ENCODE measurements around the gene PCDH9.

Gene PCDH9

DNA sequence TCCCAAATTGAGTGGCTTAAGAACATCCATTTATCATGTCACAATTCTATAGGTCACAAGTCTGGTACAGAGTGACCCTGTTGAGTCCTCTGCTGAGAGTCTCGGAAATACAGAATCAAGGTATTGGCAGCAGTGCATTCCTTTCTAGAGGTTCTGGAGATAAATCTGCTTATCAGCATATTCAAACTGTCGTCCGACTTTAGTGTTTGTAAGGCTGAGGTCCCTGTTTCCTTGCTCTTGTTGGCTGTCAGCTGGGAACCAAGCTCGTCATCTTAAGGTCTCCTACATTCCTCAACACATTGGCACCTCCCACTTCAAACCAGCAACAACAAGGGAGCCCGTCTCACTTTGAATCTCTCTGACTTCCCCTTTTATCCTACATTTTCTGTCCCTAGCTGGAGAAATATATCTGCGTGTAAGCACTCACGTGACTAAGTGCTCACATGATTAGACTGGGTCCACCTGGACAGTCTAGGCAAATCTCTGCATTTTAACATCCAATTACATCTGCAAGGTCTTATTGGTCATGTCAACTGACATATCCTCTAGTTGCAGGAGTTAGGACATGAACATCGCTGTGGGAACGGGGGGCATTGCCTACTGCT lies 886.8 kb downstream of the PCDH9 start:
- TF ChIP-seq, protein P1, sequence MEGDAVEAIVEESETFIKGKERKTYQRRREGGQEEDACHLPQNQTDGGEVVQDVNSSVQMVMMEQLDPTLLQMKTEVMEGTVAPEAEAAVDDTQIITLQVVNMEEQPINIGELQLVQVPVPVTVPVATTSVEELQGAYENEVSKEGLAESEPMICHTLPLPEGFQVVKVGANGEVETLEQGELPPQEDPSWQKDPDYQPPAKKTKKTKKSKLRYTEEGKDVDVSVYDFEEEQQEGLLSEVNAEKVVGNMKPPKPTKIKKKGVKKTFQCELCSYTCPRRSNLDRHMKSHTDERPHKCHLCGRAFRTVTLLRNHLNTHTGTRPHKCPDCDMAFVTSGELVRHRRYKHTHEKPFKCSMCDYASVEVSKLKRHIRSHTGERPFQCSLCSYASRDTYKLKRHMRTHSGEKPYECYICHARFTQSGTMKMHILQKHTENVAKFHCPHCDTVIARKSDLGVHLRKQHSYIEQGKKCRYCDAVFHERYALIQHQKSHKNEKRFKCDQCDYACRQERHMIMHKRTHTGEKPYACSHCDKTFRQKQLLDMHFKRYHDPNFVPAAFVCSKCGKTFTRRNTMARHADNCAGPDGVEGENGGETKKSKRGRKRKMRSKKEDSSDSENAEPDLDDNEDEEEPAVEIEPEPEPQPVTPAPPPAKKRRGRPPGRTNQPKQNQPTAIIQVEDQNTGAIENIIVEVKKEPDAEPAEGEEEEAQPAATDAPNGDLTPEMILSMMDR (IDR thresholded peaks at IDR 0.05), result no peak

DNA sequence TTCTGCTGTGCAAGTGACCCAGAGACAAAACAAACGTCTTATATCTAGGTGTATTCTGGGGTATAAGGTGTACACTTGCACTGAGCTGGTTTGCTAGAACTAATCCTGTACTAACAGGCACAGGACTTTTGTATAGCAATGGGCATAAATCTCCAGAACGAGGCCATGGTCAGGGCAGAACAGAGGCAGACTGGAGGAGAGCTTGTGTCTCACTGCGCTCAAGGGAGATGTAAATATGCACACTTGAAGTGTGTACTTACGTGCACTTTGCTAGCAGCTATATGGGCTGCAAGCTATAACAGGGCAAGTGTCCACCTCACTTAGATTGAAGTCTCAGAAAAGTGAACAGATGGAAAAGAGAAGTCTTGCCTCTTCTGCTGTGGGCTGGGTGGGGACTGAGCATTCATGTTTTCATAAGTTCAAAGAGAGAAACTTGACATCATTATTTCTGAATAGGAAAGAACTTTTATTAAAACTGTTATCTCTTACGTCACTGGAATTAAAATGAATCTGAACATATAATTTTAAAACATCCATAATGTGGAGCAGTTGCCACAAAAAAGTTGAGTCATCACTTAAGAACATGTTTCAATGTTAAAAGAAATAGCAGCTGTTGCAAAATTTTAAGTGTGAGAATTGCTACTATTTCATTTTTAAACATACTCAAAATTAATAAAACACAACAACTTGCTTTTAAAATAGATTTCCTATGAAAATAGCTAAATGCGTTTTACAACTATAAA lies 888.3 kb downstream of the PCDH9 start:
- TF ChIP-seq, protein P1 (IDR thresholded peaks at IDR 0.05), result no peak

DNA sequence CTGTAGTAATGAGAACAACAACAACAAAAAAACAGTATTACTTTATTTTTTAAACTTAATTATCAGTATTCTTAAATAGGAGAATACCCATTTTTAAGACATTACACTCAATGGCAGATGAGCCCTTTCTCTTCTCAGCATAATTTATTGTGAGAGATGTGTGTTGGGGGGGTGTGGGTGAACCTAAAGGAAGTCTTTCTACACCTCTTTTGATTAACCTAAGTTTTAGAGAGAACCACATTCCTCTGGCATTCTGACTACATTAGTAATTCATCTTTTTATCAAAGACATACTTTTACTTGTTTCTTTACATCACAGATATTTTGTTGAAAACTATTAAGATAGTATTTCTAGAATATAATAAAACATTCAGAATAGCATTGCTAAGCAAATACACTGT lies 890.9 kb downstream of the PCDH9 start:
- TF ChIP-seq, protein P1 (IDR thresholded peaks at IDR 0.05), result no peak

DNA sequence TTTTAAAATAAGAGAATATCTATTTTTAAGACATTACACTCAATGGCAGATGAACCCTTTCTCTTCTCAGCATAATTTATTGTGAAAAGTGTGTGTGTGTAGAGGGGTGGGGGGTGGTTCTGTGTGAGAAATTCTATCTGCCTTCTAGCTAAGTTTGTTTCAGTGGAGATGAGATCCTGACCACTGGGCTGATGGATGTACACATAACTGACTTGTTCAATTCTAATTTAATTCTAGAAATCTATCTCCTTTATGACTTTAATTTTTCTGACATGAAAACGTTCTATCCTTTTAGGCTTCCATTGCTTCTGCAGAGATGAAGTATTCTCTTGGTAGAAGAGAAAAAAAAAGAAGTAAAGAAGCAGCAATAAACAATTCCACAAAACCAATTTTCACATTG lies 891.6 kb downstream of the PCDH9 start:
- TF ChIP-seq, protein P1 (IDR thresholded peaks at IDR 0.05), result no peak

DNA sequence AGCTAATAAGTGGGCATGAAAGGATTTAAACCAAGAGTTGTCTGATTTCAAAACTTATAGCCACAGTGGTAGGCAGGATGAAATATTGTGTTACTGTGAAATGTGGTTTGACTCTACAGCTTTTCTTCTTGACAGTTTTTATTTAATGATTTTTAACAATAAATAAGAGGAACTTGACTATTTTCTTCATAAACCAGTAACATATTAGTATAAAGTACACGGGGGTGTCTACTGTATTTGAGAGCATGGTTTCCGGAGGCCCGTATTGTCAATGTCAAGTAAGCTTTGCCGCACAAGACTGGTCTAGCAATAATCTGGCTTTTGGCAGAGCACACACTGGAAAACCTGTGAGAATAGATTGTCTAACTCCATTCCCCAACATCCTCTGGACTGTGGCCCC lies 894.5 kb downstream of the PCDH9 start:
- TF ChIP-seq, protein P1 (IDR thresholded peaks at IDR 0.05), result no peak

DNA sequence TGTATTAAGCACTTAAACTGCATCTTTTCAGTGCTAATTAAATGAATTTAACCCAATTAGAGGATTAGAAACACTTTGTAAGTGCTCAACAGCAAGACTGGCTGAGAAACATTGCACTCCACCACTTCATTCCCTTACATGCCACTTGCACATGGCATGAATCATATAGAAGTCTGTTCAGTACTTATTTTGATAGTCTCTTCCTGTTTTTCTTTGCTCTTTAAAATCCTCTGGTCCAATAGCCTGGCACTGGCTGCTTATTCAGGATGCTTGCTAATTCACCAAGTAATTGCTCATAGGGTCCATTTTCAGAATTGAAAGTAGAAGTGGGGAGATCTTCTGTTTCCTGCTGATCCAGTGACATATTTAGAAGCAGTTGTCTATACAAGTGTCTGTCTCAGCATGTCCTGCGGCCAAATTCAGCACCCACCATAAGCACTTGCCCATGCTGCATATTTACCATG lies 900.1 kb downstream of the PCDH9 start:
- TF ChIP-seq, protein P1 (IDR thresholded peaks at IDR 0.05), result no peak

DNA sequence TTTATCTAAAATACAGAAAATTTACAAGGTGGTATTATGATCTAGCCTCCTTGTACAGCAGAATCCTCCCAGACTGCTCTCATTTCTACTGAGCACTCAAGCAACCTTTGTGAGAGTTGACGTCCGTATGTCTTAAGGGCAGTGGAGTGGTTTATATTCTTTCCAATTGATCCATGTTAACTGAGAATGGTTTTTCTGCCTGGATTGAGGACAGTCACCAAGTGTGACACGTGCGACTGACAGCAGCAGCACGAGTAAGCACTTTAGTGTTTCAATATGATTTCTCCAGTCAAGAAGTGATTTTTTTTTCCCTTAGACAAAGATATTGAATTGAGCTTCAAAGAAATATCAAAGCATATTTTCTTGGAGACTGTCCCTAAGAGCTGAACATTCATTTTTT lies 901.7 kb downstream of the PCDH9 start:
- TF ChIP-seq, protein P1 (IDR thresholded peaks at IDR 0.05), result no peak

Data from LNCAP (cell line).